Activated CD8-positive, alpha-beta memory T cell treated with anti-CD3 and anti-CD28 coated beads, Interleukin-2, amount 50 U/mL, for 48 hours (primary cell): ENCODE results near the gene DCAF12.
A peak's percentile ranks its signal among the peaks of the same experiment; 100 is the strongest.
"Not testable (repeated sequence)": the region's sequence is repeated elsewhere in the genome, so short reads cannot be mapped to it uniquely, and the experiment has no call there.

Experiments
- DNase-seq: peaks from one replicate; pipeline ENCODE4 v3.0.0-alpha.2; 2020

Gene DCAF12

DNA sequence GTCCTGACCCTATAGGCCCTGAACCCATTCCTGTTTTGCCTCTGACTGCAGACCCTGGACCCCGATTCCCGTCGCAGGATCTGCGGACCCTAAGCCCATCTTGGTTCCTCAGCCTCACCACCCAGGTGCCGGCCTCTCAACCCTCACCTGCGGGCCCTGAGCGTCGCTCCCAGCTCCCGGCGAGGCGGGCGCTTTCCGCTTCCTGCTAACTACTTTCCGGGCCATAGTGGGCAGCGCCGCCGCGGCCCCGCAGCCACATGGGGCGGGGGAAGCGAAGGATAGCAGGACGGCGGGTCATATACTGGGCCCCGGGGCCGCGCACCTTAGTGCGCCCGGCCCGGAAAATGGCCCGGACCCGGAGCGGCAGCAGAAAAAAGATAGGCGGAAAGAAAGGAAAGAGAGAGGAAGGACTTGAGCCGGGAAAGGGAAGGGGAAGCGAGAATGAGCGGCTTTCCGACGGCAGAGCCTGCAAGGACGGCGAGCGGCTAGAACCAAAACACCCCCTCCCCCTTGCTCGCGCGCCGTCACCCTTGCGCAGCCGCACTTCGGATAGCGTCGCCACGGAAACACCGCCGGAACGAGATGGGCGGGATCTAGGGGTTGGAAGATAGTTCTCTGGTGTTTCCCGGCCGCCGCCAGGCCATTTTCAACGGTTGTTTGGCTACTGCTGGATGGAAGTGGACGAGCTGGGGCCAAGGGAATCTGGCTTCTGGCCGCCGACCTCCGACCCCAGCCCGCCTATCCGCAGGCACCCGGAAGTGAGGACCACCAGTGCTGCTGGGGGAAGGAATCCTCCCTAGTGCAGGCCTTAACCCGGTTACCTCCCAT lies at the start of gene DCAF12:
DCAF12 (minus strand) TSS at position 492 of the 828 bp plus-strand sequence; CDS start at position 225, 267 bp downstream.
- peak; percentile 92 for DNase-seq

DNA sequence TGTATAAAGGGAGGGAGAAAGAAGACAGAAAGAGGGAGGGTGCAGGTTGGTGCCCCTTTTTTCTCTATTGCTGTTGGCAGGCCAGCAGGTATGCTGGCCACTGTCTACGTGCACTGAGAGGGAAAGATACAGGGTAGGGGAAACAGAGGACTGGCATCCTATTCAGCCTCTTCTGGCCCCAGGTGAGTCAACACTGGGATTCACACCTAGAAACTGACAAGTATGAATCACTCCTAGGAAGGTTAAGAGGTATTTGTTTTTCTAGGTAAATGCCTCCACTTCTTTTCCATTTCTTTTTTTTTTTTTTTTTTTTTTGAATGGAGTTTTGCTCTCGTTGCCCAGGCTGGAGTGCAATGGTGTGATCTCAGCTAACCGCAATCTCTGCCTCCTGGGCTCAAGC lies 49.6 kb upstream of the DCAF12 start:
- DNase-seq: no peak

DNA sequence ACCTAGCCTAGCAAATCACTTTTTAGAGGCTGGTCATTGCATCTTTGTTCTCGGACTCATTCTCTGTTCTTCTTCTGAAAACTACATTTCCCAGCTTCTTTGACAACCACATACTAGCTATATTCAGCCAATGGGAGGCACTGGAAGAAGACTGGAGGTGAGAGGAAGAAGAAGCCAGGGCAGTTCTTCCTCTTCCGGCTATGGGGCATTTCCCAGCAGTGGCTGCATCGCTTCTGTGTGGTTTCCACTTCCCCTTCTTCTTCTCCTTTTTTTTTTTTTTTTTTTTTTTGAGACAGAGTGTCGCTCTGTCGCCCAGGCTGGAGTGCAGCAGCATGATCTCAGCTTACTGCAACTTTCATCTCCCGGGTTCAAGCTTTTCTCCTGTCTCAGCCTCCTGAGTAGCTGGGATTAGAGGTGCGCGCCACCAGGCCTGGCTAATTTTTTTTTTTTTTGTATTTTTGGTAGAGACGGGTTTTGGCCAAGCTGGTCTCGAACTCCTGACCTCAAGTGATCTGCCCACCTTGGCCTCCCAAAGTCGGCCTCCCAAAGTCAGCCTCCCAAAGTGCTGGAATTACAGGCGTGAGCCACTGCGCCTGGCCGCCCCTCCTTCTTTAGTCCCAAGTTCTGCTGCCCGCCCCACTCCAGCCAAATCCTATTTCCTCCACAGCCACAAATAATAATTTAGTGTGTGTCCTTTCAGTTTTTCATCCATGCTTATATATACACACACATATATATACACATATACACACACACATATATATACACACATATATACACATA lies 45.4 kb upstream of the DCAF12 start:
- DNase-seq: no peak

DNA sequence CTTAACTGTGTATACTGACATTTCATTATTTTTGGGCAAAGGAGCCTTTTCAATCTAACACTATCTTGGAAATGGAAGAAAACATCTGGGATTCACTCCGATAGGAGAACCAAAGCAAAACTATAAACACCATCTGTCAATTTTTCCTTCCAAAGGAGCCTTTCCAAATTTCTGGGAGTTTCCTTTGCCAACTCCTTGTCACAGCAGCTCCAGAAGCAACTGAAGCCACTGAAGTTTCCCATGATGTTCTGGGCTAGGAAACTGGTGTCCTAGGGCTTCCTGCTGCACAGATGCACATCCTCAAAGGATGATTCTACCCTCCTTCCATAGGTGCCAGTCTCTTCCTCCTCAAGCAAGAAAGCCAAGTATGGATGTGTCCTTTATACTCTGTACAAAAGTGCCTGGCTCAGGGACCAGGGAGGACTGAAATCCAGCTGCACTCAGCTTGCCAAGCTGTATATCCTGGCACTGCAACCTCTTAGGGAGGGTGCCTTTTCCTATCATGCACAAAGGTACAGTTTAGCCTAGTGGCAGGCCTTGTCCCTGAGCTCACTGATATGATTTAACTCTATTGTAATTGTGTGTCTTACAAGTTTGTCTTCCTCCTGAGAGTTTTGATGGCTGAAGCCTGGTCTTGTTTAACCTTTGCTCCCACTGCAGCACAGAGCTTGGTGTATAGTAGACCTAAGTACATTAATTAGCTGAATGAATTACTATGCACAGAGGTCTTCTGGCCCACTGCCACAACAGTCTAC lies 43.9 kb upstream of the DCAF12 start:
- DNase-seq: no peak

DNA sequence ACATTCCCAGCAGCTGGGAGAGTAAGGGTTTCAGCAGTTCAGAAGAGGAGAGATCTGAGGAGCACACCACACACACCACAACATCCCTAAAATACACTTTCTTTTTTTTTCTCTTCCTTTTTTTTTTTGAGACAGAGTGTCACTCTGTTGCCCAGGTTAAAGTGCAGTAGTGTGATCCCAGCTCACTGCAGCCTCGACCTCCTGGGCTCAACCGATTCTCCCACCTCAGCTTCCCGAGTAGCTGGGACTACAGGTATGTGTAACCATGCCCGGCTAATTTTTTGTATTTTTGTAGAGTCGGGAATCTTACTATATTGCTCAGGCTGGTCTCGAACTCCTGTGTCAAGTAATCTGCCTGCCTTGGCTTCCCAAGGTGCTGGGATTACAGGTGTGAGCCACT lies 42.6 kb upstream of the DCAF12 start:
- DNase-seq: no peak

DNA sequence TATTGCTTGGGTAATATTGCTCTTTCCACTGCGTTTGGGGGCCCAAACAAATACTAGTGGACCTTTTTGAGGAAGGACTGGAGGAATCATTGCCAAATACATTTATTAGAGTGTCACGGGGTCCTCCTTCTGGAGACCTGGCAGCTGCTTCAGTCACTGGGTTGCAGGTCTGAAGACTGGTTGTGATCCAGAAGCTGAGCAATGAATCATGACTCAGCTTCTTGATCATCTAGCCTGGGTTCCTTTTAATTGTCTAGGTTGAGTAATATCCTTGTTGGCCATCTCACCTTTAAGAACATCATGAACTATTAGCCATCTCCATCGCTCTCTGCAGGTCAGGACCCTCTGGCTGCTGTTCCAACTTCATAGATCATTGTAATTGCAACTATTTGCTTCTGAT lies 36.9 kb upstream of the DCAF12 start:
- no peak for DNase-seq

DNA sequence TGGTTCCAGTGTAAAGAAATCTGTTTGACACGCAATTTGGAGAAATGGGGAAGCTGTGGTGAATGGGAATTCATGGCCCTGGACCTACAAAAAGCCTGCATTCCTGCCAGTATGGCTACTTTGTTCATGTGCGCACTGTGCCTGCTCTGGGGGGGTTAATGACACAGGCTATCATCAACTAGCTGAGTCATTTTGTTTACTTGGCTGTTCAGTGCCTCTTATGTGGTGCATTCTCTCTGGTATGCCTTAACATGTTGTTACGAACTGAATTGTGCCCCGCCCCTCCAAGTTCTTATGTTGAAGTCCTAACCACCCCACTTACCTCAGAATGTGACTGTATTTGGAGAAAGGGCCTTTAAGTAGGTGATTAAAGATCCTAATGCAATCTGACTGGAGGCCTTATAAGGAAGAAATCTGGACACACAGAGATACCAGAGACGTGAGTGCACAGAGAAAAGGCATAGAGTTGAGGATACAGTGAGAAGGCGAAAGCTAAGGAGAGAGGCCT lies 31.9 kb upstream of the DCAF12 start:
- DNase-seq: no peak

DNA sequence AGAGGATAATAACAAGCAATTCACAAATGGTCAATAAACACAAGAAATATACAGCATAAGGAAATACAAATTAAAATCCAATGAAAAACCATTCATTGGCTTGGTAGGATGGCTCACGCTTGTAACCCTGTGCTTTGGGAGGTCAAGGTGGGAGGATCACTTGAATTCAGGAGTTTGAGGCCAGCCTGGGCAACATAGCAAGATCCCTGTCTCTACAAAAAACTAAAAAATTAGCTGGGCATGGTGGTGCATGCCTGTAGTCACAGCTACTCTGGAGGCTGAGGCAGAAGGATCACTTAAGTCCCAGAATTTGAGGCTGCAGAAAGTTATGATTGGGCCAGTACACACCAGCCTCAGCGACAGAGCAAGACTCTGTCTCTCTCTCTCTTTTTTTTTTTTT lies 31.4 kb upstream of the DCAF12 start:
- no peak for DNase-seq

DNA sequence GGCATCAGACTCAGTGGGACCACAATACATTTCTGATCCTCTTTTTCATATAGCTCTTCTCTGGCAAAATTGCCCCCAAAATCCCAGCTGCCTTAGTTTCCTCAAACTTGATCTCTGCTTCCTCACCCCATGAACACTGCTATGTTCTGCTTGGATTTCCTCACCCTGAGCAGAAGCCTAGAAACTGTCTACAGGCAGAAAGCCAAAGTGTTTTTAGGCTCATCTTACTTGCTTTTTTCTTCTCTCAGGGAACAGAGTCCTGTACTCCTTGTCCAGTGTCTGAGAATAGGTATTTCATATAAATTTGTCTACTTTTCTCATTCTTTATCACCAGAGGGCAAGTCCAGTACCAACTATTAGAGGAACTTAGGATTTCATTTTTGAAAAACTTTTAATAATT lies 30.8 kb upstream of the DCAF12 start:
- no peak for DNase-seq

DNA sequence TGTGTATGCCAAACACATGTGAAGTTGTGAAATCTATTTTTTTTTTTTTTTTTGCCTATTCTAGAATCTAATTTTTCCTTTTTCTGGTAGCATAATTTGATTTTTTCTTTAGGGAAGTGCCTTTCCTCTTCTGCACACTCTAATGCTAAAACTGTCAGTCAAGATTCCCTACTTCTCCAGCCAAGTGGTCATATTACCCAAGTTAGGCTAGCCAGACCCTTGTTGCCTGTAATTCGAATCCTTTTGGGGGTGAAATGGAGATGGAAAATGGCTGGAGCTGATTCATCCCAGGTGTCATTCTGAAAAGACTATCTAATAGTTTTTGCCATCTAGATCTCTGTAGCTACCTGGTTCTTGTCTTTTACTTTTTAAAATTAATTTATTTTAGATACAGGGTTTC lies 27.6 kb upstream of the DCAF12 start:
- no peak for DNase-seq

DNA sequence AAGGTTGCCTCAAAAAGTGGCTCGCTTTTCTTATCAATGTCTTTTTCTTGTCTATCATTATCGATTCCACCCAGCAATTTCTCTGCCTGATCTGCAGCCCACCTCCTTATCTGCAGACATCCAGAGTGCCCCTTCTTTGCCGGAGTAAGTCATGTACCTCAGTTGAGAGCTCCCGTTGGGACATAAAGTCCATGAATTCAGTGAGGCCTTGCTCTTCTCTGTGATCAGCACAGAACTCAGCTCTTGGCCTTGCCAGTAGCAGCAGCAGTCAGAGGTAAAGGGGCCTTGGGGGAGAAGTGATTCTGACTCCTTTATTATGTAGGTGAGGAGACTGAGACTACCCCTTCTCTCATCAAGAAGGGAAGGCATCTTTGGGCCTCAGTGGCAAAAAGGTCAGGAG lies 24.9 kb upstream of the DCAF12 start:
- DNase-seq: no peak

DNA sequence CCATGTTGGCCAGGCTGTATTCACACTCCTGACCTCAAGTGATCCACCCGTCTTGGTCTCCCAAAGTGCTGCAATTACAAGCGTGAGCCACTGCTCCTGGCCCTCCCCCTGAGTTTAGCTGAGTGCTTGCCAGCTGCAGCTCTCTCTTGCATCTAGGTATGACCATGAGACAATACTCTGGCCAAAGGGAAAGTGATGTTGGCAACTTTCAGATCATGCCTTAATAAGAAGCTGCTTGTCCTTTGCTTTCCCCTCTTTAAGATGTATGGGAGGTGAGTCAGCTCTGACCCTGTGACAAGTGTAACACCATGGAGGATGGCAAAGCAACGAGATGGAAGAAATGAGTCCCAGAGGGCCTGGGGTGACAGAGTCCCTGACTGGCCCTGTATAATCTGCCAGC lies 18.7 kb upstream of the DCAF12 start:
- no peak for DNase-seq

DNA sequence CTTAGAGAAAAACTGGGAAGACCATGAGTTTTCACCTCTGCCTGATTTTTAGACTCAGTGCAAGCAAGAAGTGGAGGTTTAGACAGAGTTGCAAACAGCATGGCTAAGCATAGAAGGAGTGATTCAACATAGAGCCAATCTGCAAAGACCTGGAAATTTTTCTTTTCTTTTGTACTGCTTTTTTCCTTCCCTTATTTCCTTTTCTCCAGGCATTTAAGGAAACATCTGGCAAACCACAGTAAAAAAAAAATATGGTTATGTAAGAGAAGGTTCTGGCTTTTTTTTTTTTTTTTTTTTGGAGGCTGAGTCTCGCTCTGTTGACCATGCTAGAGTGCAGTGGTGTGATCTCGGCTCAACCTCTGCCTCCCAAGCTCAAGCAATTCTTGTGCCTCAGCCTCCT lies 16.6 kb upstream of the DCAF12 start:
- no peak for DNase-seq

DNA sequence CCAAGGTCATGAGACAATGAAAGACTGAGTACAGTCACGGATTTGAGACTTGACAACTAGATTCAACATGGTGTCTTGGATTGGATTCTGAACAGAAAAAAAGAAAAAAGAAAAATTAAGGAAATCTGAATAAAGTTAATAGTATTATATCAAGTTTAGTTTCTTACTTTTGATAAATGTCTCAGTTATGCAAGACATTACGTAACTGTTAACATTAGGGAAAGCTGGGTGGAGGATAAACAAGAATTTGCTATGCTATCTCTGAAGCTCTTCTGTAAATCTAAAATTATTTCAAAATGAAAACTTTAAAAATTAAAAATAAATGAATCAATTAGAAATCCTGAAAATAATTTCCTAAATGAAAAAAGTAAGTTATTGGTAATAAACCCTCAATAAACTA lies 14.4 kb upstream of the DCAF12 start:
- no peak for DNase-seq

DNA sequence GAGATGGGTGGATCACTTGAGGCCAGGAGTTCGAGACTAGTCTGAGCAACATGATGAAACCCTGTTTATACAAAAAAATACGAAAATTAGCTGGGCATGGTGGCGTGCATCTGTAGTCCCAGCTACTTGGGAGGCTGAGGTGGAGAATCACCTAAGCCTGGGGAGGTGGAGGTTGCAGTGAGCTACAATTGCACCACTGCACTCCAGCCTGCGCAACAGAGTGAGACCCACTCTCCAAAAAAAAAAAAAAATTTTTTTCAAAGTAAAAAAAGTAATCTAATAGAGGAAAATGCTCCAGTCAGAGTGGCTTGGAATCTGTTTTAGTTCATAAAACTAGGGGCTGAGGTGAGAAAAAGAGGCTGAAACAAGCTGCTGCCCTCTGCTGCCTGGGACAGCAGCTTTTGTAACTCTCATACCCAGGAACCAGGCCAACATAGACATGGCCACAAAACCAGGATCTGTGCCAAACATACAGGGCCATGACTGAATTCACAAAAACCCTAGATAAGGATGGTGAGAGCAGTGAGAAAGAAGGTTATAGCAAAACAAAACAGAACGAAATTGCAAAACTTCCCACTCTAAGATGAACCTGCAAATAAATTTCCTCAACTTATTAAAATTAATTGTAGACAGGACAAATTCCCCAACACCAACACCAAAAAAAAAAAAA lies 13.1 kb upstream of the DCAF12 start:
- DNase-seq: no peak

DNA sequence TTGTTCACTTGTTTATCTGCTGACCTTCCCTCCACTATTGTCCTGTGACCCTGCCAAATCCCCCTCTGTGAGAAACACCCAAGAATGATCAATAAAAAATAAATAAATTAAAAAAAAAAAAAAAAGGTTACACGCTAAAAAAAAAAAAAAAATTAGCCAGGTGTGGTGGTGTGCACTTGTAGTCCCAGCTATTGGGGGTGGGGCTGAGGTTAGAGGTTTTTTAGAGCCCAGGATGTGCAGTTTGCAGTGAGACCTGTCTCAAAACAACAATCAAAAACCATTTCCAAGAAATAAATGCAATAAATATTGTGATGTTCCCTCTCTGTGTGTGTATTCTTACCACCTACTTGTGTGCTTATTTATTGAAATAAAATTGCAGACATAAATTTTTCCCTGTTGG lies 12.1 kb upstream of the DCAF12 start:
- not testable (repeated sequence) for DNase-seq

DNA sequence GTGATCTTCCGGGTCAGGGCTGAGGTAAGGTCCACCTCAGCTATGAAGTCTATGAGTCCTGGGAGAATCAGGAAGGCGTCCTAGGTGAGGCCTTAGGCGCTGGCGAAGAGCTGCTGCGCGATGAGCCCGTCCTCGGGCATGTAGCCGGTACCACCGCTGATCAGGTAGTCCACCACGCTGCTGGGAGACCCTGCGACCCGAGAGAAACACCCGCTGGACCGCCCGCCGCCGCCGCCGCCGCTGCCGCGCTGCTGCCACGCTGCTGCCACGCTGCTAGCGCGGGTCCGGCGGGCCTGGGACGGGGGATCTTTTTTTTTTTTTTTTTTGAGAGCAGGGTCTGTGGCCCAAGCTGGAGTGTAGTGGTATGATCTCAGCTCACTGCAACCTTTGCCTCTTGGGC lies 8.0 kb upstream of the DCAF12 start:
- DNase-seq: no peak

DNA sequence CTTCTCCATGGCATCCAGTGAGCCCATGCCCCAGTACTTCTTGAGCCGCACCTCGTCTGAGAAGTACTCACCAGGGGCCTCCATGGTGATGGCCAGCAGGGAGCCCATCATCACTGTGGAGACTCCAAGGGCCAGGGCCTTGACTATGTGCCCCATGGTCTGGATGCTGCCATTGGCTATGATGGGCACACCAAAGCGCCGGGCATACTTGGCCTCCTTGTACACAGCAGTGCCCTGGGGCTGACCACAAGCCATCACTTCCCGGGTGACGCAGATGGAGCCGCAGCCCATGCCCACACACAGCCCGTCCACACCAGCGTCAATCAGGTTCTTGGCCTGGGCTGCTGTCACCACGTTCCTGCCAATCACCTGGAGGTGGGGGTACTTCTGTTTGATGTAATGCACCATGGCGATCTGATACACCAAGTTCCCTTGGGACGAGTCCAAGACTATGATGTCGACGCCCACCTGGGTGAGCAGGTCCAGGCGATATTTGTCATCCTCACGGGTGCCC lies 7.0 kb upstream of the DCAF12 start:
- no peak for DNase-seq

DNA sequence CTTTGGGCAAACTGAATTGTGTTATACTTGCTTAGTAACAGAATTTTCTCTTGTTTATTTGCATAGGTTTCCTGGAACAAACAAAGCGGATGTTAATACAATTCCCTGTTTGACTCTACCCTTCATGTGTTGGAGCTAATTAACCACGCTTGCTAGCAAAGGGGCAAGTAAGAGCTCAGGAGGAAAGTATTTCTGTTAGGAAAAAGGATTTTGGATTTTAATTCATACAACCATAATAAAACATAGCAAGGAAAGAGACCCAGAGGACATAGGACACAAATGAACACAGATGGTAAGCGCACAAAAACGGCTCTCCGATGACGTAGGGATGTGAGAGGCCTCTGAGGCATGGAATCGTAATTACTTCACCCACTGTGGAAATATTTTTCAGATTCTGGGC lies 5.1 kb upstream of the DCAF12 start:
- no peak for DNase-seq

DNA sequence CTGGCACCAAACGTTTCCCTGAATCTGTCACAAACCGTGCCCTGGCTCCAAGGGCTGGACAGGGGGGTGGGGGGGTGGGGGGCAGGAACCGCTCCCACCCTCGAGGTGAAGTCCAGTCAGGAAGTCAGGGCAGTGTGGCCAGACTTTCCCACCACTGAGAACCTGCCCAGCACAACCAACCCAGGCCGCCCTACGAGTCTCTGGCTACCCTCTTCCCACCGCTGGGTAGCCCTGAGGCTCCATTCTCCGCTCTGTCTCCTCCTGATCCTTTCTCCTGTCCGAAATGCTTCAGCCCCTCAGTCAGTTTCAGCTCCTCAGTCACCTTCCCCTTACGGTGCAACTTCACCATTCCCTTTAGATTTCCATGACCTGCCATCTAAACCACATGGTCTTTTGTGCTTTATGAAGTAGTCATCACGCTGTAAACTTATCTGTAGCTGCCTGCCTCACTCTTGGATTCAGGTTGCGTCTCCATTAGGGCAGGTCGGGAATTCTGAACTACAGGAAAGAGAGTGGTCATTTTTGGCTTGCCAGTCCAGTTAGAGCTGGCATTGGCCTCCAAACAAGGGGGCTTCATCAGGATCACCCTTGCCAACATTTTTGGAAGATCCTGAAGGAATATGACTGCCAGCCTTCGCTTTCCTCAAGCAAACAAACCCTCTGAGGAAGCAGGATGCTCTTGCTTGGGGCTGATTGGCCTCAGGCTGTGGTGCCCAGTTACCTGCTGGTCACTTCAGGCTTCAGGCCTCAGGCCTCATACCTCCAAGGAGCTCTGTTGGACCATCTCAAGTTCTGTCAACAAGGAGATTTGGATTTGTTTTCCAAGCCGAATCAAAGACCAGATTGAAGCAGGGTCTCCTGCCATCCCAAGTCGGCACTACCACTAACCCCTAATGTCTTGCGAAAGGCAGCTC lies 794 bp upstream of the DCAF12 start:
- peak; percentile 56 for DNase-seq

DNA sequence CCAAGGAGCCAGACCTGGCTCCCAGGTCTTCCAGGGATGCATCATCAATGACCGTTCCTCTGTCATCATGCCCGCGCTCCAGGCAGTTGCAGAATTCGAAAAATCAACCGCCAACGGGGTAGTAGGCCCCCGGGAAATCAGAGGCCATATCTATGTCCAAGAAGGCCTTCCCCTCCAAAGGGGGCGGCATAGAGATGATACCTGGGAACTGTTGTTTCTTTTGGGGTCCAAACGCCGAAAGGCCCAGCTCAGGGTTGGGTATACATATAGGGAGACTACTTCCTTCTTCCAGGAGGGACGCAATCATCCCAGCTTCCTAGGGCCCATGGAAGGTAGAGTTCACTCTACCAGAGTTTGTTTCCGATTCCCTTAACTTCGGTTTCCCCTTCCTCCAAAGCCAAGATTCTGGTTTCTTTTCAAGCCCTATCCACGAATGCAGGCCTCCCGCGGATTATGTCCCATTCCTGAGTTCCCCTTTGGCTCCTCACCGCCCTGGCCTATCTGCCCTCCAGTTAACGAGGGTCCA lies 754 bp downstream of the DCAF12 start:
- DNase-seq: peak; percentile 54
